Ovary (tissue), 9 donors: Measurements from ENCODE around the gene PLCD1. TPM values are rescaled to one million over a fixed set of nuclear protein-coding genes. Genes with fewer than 3 reads are reported as not detected.
"Not testable (repeated sequence)": the region's sequence is repeated elsewhere in the genome, so short reads cannot be mapped to it uniquely, and the experiment has no call there.

ENCODE experiments used
- DNase-seq, 5 donors: peaks; one replicate each; pipeline ENCODE4 v3.0.0-alpha.2; 2019 to 2020
- H3K27ac ChIP-seq, 2 donors: fragments of 200-600 bp; one replicate each; pipeline versions ENCODE4 v1.5.1 to v1.8.0; 2019 to 2022
- H3K27me3 ChIP-seq: fragments of 200-600 bp; one replicate; pipeline ENCODE4 v1.8.0; 2022
- H3K36me3 ChIP-seq: fragments of 200-600 bp; sonication (generic); one replicate; pipeline ENCODE4 v1.5.1; 2019
- H3K4me1 ChIP-seq: one replicate; pipeline ENCODE4 v1.8.1; 2013; ENCODE audit warnings: mild to moderate bottlenecking, moderate library complexity; ENCODE audit not compliant: insufficient read depth
- H3K4me3 ChIP-seq: fragments of 200-600 bp; sonication (generic); one replicate; pipeline ENCODE4 v1.5.1; 2017
- H3K9me3 ChIP-seq, 2 donors: fragments of 200-600 bp in 1 of 2; sonication (generic) in 1 of 2; one replicate each; pipeline versions ENCODE4 v1.5.1 to v1.8.1; 2013 to 2019; ENCODE audit warnings: mild to moderate bottlenecking in 1 of 2, moderate library complexity in 1 of 2
- EP300 ChIP-seq: sonication (generic); formaldehyde crosslinking; IDR thresholded peaks from one replicate; pipeline ENCODE4 v1.6.1; 2017; ENCODE audit warnings: antibody characterized with exemption
- POLR2A ChIP-seq: fragments of 450-650 bp; IDR thresholded peaks from one replicate; pipeline ENCODE4 v1.6.1; 2017; ENCODE audit warnings: antibody characterized with exemption, mild to moderate bottlenecking, moderate library complexity
- WGBS, 3 donors: extraction: QIAGEN DNeasy Blood & Tissue Kit in 1 of 3; methylation state at CpG; one replicate each; pipeline versions ENCODE4 v1.1.5 to v1.1.7; 2013 to 2017; 5-methylcytosine and 5-hydroxymethylcytosine counted together
- intact Hi-C, 4 donors: fragments of 100-400 bp; cut with DNase I; formaldehyde crosslinking; loops; one replicate each; pipeline versions ENCODE4 v1.11.0 to v1.15.1; 2022 to 2023
- polyA plus RNA-seq, 2 donors: library from polyadenylated mRNA; stranded (reverse); fragments of 200-250 nt in 1 of 2; fragments of 350-450 nt in 1 of 2; fragmentation: Illumina TruSeq in 1 of 2; extraction: RNeasy Lipid Tissue Mini Kit (QIAGEN cat#74804) in 1 of 2; gene quantifications; one replicate each; pipeline ENCODE4 v1.2.3, GENCODE V29; 2013 to 2014
- total RNA-seq, 7 donors: library from RNA; depleted of rRNA in 2 of 7; stranded (reverse); fragments of >200 nt in 2 of 7; fragmentation: NEBNext Ultra II Directional in 3 of 7; extraction: Animal tissue kit (Norgen Biotek cat#: 25700) in 3 of 7; gene quantifications; one replicate each; pipeline versions ENCODE4 v1.1.0 to v1.2.4, GENCODE V29; 2016 to 2023
- TF ChIP-seq, protein P1 (sequence below), 3 donors: fragments of 450-650 bp in 2 of 3; fragments of 200-600 bp in 1 of 3; IDR thresholded peaks; one replicate each; pipeline versions ENCODE4 v1.5.1 to v1.8.0; 2016 to 2022; ENCODE audit warnings: antibody characterized with exemption in 3 of 3, mild to moderate bottlenecking in 1 of 3
- donor health status: DM: no; HTN: no; CAD: no; lungs with moderate emphysema.
- donor health status: DM: no; HTN: no; CAD: no.
- donor health status: Bipolar disorder and iron deficiency.
- donor health status: DM: yes; HTN: yes; CAD: no.
- donor health status: DM: no; HTN: no; CAD: no.
- donor health status: DM: yes; HTN: yes; CAD: no.

Gene PLCD1
- total and polyA plus RNA-seq, 9 donors: 12.3 to 62.3 (median 27.0) TPM

DNA sequence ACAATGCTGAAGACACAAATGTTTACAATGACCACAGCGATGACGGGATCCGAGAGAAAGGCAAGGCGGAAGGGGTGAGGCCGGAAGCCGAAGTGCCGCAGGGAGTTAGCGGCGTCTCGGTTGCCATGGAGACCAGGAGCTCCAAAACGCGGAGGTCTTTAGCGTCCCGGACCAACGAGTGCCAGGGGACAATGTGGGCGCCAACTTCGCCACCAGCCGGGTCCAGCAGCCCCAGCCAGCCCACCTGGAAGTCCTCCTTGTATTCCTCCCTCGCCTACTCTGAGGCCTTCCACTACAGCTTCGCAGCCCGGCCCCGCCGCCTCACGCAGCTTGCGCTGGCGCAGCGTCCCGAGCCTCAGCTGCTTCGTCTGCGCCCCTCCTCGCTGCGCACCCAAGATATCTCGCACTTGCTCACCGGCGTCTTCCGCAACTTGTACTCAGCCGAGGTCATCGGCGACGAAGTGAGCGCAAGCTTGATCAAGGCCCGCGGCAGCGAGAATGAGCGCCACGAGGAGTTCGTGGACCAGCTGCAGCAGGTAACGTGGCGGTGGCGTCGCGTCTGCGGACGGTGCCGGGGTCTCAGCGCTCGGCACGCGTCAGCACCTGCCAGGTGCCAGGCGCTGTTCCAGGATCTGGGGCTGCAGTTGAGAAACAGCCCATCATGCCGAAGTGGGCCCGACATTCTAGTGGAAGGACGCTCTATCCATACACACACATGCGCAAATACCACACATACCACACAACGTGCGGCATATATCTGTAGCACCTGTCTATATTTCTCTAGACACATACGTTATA, 9.9 kb upstream of the PLCD1 start, which contains the start of gene DLEC1:
DLEC1 (plus strand) TSS at position 108 of the 798 bp plus-strand sequence; CDS start at position 126, 18 bp downstream.
- H3K4me3 ChIP-seq: peak within 1 kb of the TSS; percentile 42
- intact Hi-C loops: no loop called here
- no peaks in the 10 kb centered on the region for H3K9me3 ChIP-seq
- no peaks in the 10 kb centered on the region for H3K36me3 ChIP-seq
- H3K27me3 ChIP-seq: no peaks in the 10 kb centered on the region
- no peak for TF ChIP-seq EP300
- TF ChIP-seq, protein P1, sequence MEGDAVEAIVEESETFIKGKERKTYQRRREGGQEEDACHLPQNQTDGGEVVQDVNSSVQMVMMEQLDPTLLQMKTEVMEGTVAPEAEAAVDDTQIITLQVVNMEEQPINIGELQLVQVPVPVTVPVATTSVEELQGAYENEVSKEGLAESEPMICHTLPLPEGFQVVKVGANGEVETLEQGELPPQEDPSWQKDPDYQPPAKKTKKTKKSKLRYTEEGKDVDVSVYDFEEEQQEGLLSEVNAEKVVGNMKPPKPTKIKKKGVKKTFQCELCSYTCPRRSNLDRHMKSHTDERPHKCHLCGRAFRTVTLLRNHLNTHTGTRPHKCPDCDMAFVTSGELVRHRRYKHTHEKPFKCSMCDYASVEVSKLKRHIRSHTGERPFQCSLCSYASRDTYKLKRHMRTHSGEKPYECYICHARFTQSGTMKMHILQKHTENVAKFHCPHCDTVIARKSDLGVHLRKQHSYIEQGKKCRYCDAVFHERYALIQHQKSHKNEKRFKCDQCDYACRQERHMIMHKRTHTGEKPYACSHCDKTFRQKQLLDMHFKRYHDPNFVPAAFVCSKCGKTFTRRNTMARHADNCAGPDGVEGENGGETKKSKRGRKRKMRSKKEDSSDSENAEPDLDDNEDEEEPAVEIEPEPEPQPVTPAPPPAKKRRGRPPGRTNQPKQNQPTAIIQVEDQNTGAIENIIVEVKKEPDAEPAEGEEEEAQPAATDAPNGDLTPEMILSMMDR (IDR thresholded peaks at IDR 0.05): no peak
- no peak for TF ChIP-seq POLR2A
- H3K27ac ChIP-seq: no peak within 1 kb of the TSS
- H3K4me1 ChIP-seq: peaks cover 2% of the 10 kb centered on the region
- 2 to 3% (median 2%) methylated on average over 59 to 67 of the region's 67 CpGs for WGBS, 3 donors
- peak; percentile 60 to 76 (median 71) for DNase-seq

- intact Hi-C loops: no loop called here
- no peaks in the 10 kb centered on the region for H3K27me3 ChIP-seq
- no peaks in the 10 kb centered on the region for H3K36me3 ChIP-seq
- H3K9me3 ChIP-seq: no peaks in the 10 kb centered on the region
- TF ChIP-seq EP300 (no peak), POLR2A (no peak)
- TF ChIP-seq, protein P1 (IDR thresholded peaks at IDR 0.05): no peak
- H3K4me3 ChIP-seq: no peak overlapping the region
- DNase-seq: no peak
- H3K27ac ChIP-seq: no peak overlapping the region
- peaks cover 2% of the 10 kb centered on the region for H3K4me1 ChIP-seq
- WGBS, 3 donors: 84 to 91% (median 90%) methylated on average over 5 of the region's 5 CpGs
Observed at GRCh38 chr3:38038447-38038911, 9.0 kb upstream of the PLCD1 start.

DNA sequence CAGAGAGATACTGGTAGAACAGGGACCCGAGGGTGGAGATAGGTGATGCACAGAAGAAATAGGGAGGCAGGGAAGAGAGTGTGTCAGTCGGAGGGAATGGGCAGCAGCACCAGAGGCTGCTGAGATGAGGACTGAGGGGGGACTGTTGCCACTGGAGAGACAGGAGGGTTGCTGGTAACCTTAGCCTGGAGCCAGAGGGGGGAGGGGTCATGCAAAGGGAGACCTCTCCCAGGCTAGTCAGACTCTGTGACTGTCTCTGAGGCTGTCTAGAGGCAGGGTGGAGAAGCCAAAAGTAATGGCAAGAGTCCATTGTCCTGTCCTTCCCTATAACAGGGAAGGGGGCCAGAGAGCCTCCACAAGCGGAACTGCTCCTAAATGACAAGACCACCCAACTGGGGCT, 7.5 kb upstream of the PLCD1 start:
- Histone ChIP-seq H3K27me3 (no peaks in the 10 kb centered on the region), H3K36me3 (no peaks in the 10 kb centered on the region), H3K27ac (no peak overlapping the region), H3K4me3 (no peak overlapping the region), H3K4me1 (peaks cover 2% of the 10 kb centered on the region), H3K9me3 (no peaks in the 10 kb centered on the region)
- DNase-seq: no peak
- WGBS, 3 donors: 70 to 76% (median 74%) methylated on average over 3 of the region's 3 CpGs
- no peak for TF ChIP-seq EP300
- TF ChIP-seq, protein P1 (IDR thresholded peaks at IDR 0.05): no peak
- TF ChIP-seq POLR2A: no peak
- intact Hi-C loops: no loop called here

DNA sequence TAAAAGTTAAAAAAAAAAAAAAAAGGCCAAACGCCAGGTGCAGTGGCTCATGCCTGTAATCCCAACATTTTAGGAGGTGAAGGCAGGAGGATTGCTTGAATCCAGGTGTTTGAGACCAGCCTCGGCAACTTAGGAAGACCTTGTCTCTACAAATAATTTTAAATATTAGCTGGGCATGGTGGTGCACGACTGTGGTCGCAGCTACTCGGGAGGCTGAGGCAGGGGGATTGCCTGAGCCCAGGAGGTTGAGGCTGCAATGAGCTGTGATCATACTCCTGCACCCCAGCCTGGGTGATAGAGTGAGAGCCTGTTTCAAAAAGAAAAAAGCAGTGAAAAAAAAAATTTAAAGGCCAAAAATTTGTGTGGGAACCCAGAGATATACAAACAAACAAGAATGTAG, 6.8 kb upstream of the PLCD1 start:
- Histone ChIP-seq H3K9me3 (no peaks in the 10 kb centered on the region), H3K36me3 (no peaks in the 10 kb centered on the region), H3K27ac (no peak overlapping the region), H3K4me3 (no peak overlapping the region), H3K27me3 (no peaks in the 10 kb centered on the region), H3K4me1 (peaks cover 2% of the 10 kb centered on the region)
- intact Hi-C loops: no loop called here
- TF ChIP-seq POLR2A (no peak), EP300 (no peak)
- WGBS, 3 donors: 77 to 80% (median 77%) methylated on average over 5 of the region's 5 CpGs
- DNase-seq: no peak

DNA sequence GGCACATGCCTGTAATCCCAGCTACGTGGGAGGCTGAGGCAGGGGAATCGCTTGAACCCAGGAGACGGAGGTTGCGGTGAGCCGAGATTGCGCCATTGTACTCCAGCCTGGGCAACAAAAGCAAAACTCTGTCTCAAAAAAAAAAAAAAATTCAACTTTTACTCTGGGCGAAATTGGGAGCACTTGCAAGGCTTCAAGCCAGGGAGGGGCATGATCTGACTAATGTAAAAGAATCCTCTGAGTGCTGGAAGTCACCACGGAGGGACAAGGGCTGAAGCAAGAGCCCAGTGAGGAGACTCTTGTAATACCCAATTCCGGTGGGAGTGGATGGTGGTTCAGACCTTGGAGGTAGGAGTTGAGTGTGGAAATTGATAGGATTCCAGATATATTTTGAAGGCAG, 4.9 kb upstream of the PLCD1 start:
- DNase-seq, H3K9me3 ChIP-seq, H3K4me3 ChIP-seq, intact Hi-C loops, H3K27ac ChIP-seq, H3K36me3 ChIP-seq, H3K27me3 ChIP-seq, H3K4me1 ChIP-seq: not testable (repeated sequence)
- whole genome bisulfite sequencing, 3 donors: 87 to 88% (median 87%) methylated on average over 9 of the region's 9 CpGs

DNA sequence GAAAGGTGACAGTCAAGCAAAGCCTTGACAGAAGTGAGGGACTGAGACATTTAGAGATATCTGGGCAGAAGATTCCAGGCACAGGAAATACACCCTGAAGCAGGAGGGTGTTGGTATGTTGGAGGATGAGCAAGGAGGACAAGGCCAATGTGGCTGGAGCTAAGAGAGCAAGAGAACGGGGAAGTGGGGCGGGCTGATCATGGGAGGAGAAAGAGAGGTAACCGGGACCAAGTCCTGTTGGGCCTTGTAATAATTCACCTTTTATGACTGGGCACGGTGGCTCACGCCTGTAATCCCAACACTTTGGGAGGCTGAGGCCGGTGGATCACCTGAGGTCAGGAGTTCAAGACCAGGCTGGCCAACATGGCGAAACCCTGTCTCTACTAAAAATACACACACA, 4.1 kb upstream of the PLCD1 start:
- H3K4me1 ChIP-seq, H3K36me3 ChIP-seq, H3K27ac ChIP-seq, DNase-seq, intact Hi-C loops, H3K9me3 ChIP-seq, H3K27me3 ChIP-seq, H3K4me3 ChIP-seq: not testable (repeated sequence)
- 78 to 84% (median 81%) methylated on average over 6 to 7 of the region's 7 CpGs for WGBS, 3 donors
